Lower lobe of right lung (tissue), 2 donors: ENCODE results near the gene MAFB. TPM values are rescaled to one million over a fixed set of nuclear protein-coding genes. Genes with fewer than 3 reads are reported as not detected.

ENCODE experiments used
- ATAC-seq, 2 donors: fragments of 200-7000 bp; cut with Tn5 transposase; one replicate each; pipeline ENCODE4 v1.9.1; 2020 to 2022; ENCODE audit warnings: mild to moderate bottlenecking in 2 of 2, moderate library complexity in 2 of 2
- DNase-seq: peaks from one replicate; pipeline ENCODE4 v3.0.0-alpha.2; 2020
- H3K27ac ChIP-seq: fragments of 200-600 bp; one replicate; pipeline ENCODE4 v1.8.0; 2022
- H3K27me3 ChIP-seq: fragments of 200-600 bp; one replicate; pipeline ENCODE4 v1.8.0; 2022; ENCODE audit warnings: low read depth
- H3K36me3 ChIP-seq: fragments of 200-600 bp; one replicate; pipeline ENCODE4 v1.8.0; 2022; ENCODE audit warnings: mild to moderate bottlenecking
- H3K4me1 ChIP-seq: fragments of 200-600 bp; one replicate; pipeline ENCODE4 v1.8.0; 2022
- H3K4me3 ChIP-seq: fragments of 200-600 bp; one replicate; pipeline ENCODE4 v1.8.0; 2022; ENCODE audit warnings: mild to moderate bottlenecking
- H3K9me3 ChIP-seq: fragments of 200-600 bp; one replicate; pipeline ENCODE4 v1.8.0; 2022
- CTCF ChIP-seq: fragments of 200-600 bp; IDR thresholded peaks from one replicate; pipeline ENCODE4 v1.8.0; 2022; ENCODE audit warnings: antibody characterized with exemption, mild to moderate bottlenecking
- intact Hi-C: fragments of 100-400 bp; cut with DNase I; formaldehyde crosslinking; loops from one replicate; pipeline ENCODE4 v1.11.0; 2022
- total RNA-seq: library from RNA; stranded (reverse); fragmentation: NEBNext Ultra II Directional; extraction: Animal tissue kit (Norgen Biotek cat#: 25700); gene quantifications from one replicate; pipeline ENCODE4 v1.2.1, GENCODE V29; 2021
- donor health status: DM: no; HTN: yes; CAD: no; lungs with severe emphysema.

MAFB gene
- total RNA-seq, 1 donor from 2014 or later: 63.3 TPM

GRCh38 chr20:40724566-40724965 lies 35.5 kb upstream of the MAFB start:
- H3K36me3 ChIP-seq: no peaks in the 10 kb centered on the region
- no peak for TF ChIP-seq CTCF
- DNase-seq: no peak
- H3K4me3 ChIP-seq: no peak overlapping the region
- H3K27me3 ChIP-seq: no peaks in the 10 kb centered on the region
- H3K27ac ChIP-seq: no peak overlapping the region
- no peaks in the 10 kb centered on the region for H3K9me3 ChIP-seq
- no peaks in the 10 kb centered on the region for H3K4me1 ChIP-seq
- ATAC-seq: no peak
- intact Hi-C loops: no loop called here

- no peak for TF ChIP-seq CTCF
Observed at GRCh38 chr20:40720826-40721225, 31.8 kb upstream of the MAFB start.

GRCh38 chr20:40720099-40720498 lies 31.1 kb upstream of the MAFB start:
- ATAC-seq: no peak
- intact Hi-C loops: no loop called here
- Histone ChIP-seq H3K27ac (no peak overlapping the region), H3K36me3 (no peaks in the 10 kb centered on the region), H3K9me3 (no peaks in the 10 kb centered on the region), H3K27me3 (no peaks in the 10 kb centered on the region), H3K4me1 (no peaks in the 10 kb centered on the region), H3K4me3 (no peak overlapping the region)
- no peak for DNase-seq
- TF ChIP-seq CTCF: no peak

More at GRCh38 chr20:40720826-40721225, 31.8 kb upstream of the MAFB start:
- Histone ChIP-seq H3K27ac (no peak overlapping the region), H3K27me3 (no peaks in the 10 kb centered on the region), H3K4me1 (no peaks in the 10 kb centered on the region), H3K4me3 (no peak overlapping the region), H3K9me3 (no peaks in the 10 kb centered on the region), H3K36me3 (no peaks in the 10 kb centered on the region)
- intact Hi-C loops: no loop called here
- DNase-seq (no peak), ATAC-seq (no peak)

- H3K9me3 ChIP-seq: no peaks in the 10 kb centered on the region
- DNase-seq: no peak
- no peak for TF ChIP-seq CTCF
- no peaks in the 10 kb centered on the region for H3K4me1 ChIP-seq
- H3K27ac ChIP-seq: no peak overlapping the region
- H3K36me3 ChIP-seq: no peaks in the 10 kb centered on the region
- intact Hi-C loops: no loop called here
- no peak overlapping the region for H3K4me3 ChIP-seq
- H3K27me3 ChIP-seq: no peaks in the 10 kb centered on the region
- ATAC-seq: peak; percentile 21 to 31
Observed at GRCh38 chr20:40718982-40719729, 30.1 kb upstream of the MAFB start.

GRCh38 chr20:40718214-40718977 lies 29.4 kb upstream of the MAFB start:
- ATAC-seq: no peak
- Histone ChIP-seq H3K4me1 (no peaks in the 10 kb centered on the region), H3K4me3 (no peak overlapping the region), H3K27ac (no peak overlapping the region), H3K9me3 (no peaks in the 10 kb centered on the region), H3K36me3 (no peaks in the 10 kb centered on the region), H3K27me3 (no peaks in the 10 kb centered on the region)
- no peak for DNase-seq
- no peak for TF ChIP-seq CTCF
- intact Hi-C loops: no loop called here
